Colon (tissue), 2 donors: ENCODE results near the gene ZNF33B.
"Not testable (repeated sequence)": the region's sequence is repeated elsewhere in the genome, so short reads cannot be mapped to it uniquely, and the experiment has no call there.

ENCODE experiments used
- FAIRE-seq: peaks from 2 replicates; lab custom pipeline; 2012; peaks lifted over from hg19 to GRCh38; lab: Jason Lieb, UNC
- donor health status: control.
- donor health status: control.

ZNF33B gene

GRCh38 chr10:42615419-42615818 lies 23.0 kb downstream of the ZNF33B start:
- FAIRE-seq = no peak

- FAIRE-seq = no peak
These were observed 28.5 kb downstream of the ZNF33B start for GRCh38 chr10:42609872-42610271.

GRCh38 chr10:42598249-42598873 lies 40.0 kb downstream of the ZNF33B start:
- FAIRE-seq = no peak

GRCh38 chr10:42596196-42596595 lies 42.2 kb downstream of the ZNF33B start:
- FAIRE-seq = no peak

DNA sequence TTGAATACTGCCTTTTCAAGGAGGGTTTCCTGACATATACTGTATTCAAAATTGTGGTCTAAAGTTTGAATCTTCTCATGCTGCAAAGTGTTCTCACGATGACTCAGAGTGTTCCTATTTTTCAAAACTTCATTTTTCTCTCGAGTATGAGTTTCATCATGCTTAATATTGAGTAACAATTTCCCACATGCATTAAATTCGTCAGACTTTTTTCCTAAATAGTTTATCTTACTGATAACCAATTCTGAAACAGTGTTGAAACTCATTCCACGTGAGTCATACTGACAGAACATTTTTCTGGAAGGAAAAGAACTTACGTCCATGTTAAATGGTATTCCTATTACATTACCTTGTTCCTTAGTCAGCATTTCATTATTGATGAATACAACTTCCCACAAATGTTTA lies 44.1 kb downstream of the ZNF33B start:
- FAIRE-seq = no peak

DNA sequence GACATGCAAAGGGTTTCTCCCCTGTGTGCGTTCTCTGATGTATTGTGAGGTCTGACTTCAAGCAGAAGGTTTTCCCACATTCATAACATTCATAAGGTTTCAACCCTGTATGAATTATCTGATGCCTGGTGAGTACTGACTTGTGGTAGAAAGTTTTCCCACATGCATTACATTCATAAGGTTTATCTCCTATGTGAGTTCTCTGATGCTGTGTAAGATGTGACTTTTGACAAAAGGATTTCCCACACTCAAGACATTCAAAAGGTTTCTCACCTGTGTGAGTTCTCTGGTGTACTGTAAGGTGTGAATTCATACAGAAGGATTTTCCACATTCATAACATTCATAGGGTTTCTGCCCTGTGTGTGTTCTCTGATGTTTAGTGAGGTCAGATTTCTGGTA lies 45.1 kb downstream of the ZNF33B start:
- FAIRE-seq = no peak

- FAIRE-seq = no peak
These were observed 54.5 kb downstream of the ZNF33B start for GRCh38 chr10:42583828-42584227.

- FAIRE-seq = no peak
These were observed 60.4 kb downstream of the ZNF33B start for GRCh38 chr10:42578019-42578418.

DNA sequence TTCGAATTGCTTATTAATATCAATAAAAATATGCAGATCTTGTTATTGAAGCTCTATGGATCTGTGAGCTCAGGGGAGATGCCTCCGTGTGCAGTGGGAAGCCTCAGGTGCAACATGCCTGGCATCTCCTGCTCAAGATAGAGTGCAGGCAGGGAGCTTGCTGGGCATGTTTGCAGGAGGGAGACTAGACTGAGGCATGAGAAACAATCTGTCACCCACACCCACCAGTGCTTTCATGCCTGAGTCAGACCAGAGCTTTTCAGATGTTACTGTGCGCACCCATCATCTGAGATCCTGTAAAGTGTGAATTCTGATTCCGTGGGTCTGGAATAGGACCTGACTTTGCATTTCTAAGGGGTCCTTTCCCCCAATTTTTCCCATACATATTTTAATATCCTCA lies 62.0 kb downstream of the ZNF33B start:
- FAIRE-seq = no peak

DNA sequence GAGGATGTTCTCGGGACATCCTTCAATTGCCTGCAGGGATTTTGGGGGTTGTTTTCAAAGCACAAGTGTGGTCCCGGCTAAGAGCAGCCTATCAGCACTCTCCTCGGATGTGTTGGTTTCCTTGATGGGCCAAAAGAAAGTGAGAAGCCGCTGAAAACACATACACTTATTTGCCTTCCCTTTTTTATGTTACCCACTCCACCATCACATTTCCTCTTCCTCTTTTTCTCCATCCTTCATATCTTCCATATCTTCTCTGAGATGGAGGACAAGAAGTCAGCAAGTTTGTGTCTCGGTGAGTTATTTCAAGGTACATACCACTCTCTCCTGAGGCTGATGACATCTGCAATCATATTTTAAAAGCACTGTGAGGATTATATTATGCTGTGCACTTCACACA lies 64.0 kb downstream of the ZNF33B start:
- no peak for FAIRE-seq

- no peak for FAIRE-seq
These were observed 81.4 kb downstream of the ZNF33B start for GRCh38 chr10:42556931-42557330.

- FAIRE-seq = not testable (repeated sequence)
These were observed 84.8 kb downstream of the ZNF33B start for GRCh38 chr10:42553576-42553975.

DNA sequence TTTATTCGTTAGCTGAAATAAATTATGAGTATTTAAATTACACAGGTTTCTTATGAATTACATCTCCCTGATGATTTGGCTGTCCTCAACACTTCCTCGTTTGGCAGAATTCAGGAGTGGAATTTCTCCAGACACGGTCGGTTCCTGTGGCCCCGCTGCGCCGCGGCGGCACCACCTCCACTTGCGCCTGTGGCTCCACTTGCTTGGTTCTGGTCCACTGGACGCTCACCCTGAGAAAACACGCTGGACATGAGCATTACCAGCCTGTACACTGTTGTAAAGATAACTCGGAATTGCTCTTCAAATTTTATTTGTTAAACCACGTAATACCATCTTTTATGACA lies 85.3 kb downstream of the ZNF33B start:
- no peak for FAIRE-seq

GRCh38 chr10:42552188-42553063 lies 85.9 kb downstream of the ZNF33B start:
- FAIRE-seq = peak; percentile 5

GRCh38 chr10:42551582-42552187 lies 86.7 kb downstream of the ZNF33B start:
- FAIRE-seq = no peak

DNA sequence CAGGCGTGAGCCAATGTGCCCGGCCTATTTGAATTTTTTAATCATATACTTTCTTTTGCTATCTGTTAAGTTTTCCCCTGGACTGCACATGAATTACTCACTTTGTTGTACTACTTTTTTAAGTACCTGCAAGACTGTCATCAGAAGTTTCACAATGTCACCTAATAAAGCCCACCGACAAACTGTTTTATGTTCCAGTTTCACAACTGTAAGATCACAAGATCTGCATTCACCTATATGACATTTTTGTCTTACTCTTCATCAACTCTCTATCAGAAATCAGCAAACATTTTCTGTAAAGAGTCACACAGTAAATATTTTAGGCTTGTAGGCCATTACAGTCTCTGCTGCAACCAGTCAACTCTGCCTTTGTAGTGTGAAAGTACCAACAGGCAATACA lies 88.5 kb downstream of the ZNF33B start:
- no peak for FAIRE-seq

DNA sequence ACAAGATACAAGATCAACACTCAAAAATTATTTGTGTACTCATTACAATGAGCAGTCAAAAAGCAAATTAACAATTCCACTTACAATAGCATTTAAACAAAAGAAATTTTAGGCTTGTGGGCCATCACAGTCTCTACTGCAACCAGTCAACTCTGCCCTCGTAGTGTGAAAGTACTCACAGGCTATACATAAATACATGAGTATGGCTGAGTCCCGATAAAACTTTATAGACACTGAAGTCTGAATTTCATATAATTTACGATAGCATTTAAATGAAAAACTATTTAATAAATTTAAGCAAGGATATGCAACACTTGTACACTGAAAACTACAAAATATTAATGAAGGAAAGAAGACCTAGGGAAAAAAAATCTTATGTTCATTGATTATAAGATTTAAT lies 90.1 kb downstream of the ZNF33B start:
- FAIRE-seq = peak; percentile 14

DNA sequence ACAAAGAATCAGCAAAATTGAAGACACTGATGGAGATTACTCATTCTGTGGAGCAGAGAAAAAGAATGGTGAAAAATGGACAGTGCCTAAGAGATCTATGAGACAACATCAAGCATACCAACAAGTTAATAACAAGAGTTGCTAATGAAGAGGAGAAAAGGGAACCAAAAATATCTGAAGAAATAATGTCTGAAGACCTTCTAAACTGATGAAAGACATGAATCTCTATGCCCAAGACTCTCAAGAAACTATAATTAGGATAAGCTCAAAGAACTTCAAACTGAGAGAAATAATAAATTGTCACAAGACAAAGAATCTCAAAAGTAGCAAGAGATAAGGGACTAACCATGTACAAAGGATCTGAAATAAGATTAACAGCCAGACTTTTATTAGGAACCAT lies 93.4 kb downstream of the ZNF33B start:
- no peak for FAIRE-seq

- FAIRE-seq = no peak
These were observed 94.5 kb downstream of the ZNF33B start for GRCh38 chr10:42543840-42544372.
